ENCODE results near the gene JMY.

GRCh38 chr5:79206541-79206940 lies 29.4 kb upstream of the JMY start:
- TF ChIP-seq TEAD4 (IDR thresholded peaks at IDR 0.05; ENCODE audit: borderline replicate concordance, insufficient read depth), result no peak
- no peak for TF ChIP-seq ELF1 (IDR thresholded peaks at IDR 0.05)
- TF ChIP-seq, protein P1, sequence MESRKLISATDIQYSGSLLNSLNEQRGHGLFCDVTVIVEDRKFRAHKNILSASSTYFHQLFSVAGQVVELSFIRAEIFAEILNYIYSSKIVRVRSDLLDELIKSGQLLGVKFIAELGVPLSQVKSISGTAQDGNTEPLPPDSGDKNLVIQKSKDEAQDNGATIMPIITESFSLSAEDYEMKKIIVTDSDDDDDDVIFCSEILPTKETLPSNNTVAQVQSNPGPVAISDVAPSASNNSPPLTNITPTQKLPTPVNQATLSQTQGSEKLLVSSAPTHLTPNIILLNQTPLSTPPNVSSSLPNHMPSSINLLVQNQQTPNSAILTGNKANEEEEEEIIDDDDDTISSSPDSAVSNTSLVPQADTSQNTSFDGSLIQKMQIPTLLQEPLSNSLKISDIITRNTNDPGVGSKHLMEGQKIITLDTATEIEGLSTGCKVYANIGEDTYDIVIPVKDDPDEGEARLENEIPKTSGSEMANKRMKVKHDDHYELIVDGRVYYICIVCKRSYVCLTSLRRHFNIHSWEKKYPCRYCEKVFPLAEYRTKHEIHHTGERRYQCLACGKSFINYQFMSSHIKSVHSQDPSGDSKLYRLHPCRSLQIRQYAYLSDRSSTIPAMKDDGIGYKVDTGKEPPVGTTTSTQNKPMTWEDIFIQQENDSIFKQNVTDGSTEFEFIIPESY (IDR thresholded peaks at IDR 0.05; ENCODE audit: borderline replicate concordance, low read depth), result no peak
- no peak for TF ChIP-seq EP300 (IDR thresholded peaks at IDR 0.05; ENCODE audit: borderline replicate concordance in 1 of 2, low read depth in 1 of 2, low read length in 1 of 2)
- TF ChIP-seq YY1 (IDR thresholded peaks at IDR 0.05; ENCODE audit: low read depth), result no peak
- no peak for TF ChIP-seq RAD21 (IDR thresholded peaks at IDR 0.05; ENCODE audit: low read length)
- TF ChIP-seq, protein P2, sequence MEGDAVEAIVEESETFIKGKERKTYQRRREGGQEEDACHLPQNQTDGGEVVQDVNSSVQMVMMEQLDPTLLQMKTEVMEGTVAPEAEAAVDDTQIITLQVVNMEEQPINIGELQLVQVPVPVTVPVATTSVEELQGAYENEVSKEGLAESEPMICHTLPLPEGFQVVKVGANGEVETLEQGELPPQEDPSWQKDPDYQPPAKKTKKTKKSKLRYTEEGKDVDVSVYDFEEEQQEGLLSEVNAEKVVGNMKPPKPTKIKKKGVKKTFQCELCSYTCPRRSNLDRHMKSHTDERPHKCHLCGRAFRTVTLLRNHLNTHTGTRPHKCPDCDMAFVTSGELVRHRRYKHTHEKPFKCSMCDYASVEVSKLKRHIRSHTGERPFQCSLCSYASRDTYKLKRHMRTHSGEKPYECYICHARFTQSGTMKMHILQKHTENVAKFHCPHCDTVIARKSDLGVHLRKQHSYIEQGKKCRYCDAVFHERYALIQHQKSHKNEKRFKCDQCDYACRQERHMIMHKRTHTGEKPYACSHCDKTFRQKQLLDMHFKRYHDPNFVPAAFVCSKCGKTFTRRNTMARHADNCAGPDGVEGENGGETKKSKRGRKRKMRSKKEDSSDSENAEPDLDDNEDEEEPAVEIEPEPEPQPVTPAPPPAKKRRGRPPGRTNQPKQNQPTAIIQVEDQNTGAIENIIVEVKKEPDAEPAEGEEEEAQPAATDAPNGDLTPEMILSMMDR (IDR thresholded peaks at IDR 0.05), result no peak
- TF ChIP-seq, protein P3, sequence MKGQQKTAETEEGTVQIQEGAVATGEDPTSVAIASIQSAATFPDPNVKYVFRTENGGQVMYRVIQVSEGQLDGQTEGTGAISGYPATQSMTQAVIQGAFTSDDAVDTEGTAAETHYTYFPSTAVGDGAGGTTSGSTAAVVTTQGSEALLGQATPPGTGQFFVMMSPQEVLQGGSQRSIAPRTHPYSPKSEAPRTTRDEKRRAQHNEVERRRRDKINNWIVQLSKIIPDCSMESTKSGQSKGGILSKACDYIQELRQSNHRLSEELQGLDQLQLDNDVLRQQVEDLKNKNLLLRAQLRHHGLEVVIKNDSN (IDR thresholded peaks at IDR 0.05; ENCODE audit: borderline replicate concordance, low read depth), result no peak
- no peak for TF ChIP-seq SIN3A (IDR thresholded peaks at IDR 0.05; ENCODE audit: borderline replicate concordance, low read depth, low read length)
